Endothelial cell of umbilical vein (primary cell): ENCODE results near the gene GRID1. TPM values are rescaled to one million over a fixed set of nuclear protein-coding genes. Genes with fewer than 3 reads are reported as not detected.

Experiments used
- BruUV-seq: library from RNA; stranded (reverse); fragments of 400-500 nt; replicated peaks from 2 replicates; lab custom pipeline; 2021; lab: Mats Ljungman, UMichigan
- CTCF ChIA-PET: fragments of 300-600, 350-600 bp; sonication (Branson Sonifier 250); formaldehyde crosslinking; loops from one replicate; lab custom pipeline; 2021; ENCODE audit warnings: antibody characterized with exemption, inconsistent platforms; lab: Charles Lee
- POLR2A ChIA-PET: fragments of 300-600, 350-600 bp; sonication (Branson Sonifier 250); formaldehyde crosslinking; loops from one replicate; lab custom pipeline; 2021; ENCODE audit warnings: antibody characterized with exemption, inconsistent platforms; lab: Charles Lee
- DNase-seq: peaks from one replicate; pipeline ENCODE4 v3.0.0-alpha.2; 2011; ENCODE audit warnings: low read depth, low spot score
- FAIRE-seq: peaks from 2 replicates; lab custom pipeline; 2011; peaks lifted over from hg19 to GRCh38; lab: Jason Lieb, UNC
- H2AFZ ChIP-seq: 2 replicates; pipeline ENCODE4 v1.6.0; 2012; ENCODE audit warnings: low read depth, low read length, control low read depth, inconsistent platforms
- H3K27ac ChIP-seq: 2 replicates; pipeline ENCODE4 v1.5.1; 2011; ENCODE audit warnings: low read depth, mild to moderate bottlenecking, control low read depth, low read length, moderate library complexity; ENCODE audit not compliant: insufficient read depth
- H3K27me3 ChIP-seq, 2 experiments: 2 replicates each; pipeline versions ENCODE4 v1.6.0 to v1.6.1; 2011; ENCODE audit warnings: low read length in 2 of 2, mixed read lengths in 1 of 2; ENCODE audit not compliant: control insufficient read depth in 2 of 2, insufficient read depth in 2 of 2
- H3K36me3 ChIP-seq, 2 experiments: 2 replicates in 1 of 2; 3 replicates in 1 of 2; pipeline ENCODE4 v1.5.1; 2011; ENCODE audit warnings: low read length in 2 of 2, mild to moderate bottlenecking in 1 of 2, moderate library complexity in 1 of 2; ENCODE audit not compliant: control insufficient read depth in 2 of 2, insufficient read depth in 2 of 2; ENCODE audit errors: extremely low read depth in 1 of 2
- H3K4me1 ChIP-seq: 3 replicates; pipeline ENCODE4 v1.5.1; 2011; ENCODE audit warnings: mild to moderate bottlenecking, low read length; ENCODE audit not compliant: control insufficient read depth, insufficient read depth; ENCODE audit errors: extremely low read depth
- H3K4me2 ChIP-seq: 2 replicates; pipeline ENCODE4 v1.6.1; 2011; ENCODE audit warnings: low read length, control low read depth, mixed read lengths; ENCODE audit not compliant: insufficient read depth
- H3K4me3 ChIP-seq, 3 experiments: fragments of 200-600 bp in 1 of 3; sonication (generic), shearing (Covaris generic) in 1 of 3; replicated peaks in 1 of 3; 2 replicates each; pipeline ENCODE4 v1.5.1; 2011 to 2016; ENCODE audit warnings: control low read depth in 3 of 3, low read length in 3 of 3, mild to moderate bottlenecking in 2 of 3, inconsistent platforms in 1 of 3, low read depth in 1 of 3, moderate library complexity in 1 of 3; ENCODE audit not compliant: insufficient read depth in 1 of 3
- H3K79me2 ChIP-seq: 2 replicates; pipeline ENCODE4 v1.6.0; 2012; ENCODE audit warnings: low read length, inconsistent platforms; ENCODE audit not compliant: control insufficient read depth, insufficient read depth
- H3K9ac ChIP-seq: replicated peaks from 2 replicates; pipeline ENCODE3; 2011; ENCODE audit warnings: low read length, control low read depth; ENCODE audit not compliant: insufficient read depth; ENCODE audit errors: extremely low read depth
- H3K9me1 ChIP-seq: replicated peaks from 3 replicates; pipeline ENCODE4 v1.6.0; 2011; ENCODE audit warnings: mild to moderate bottlenecking, low read length; ENCODE audit not compliant: control insufficient read depth, insufficient read depth; ENCODE audit errors: extremely low read depth
- H3K9me3 ChIP-seq: replicated peaks from 2 replicates; pipeline ENCODE4 v1.5.1; 2012; ENCODE audit warnings: low read length, inconsistent platforms; ENCODE audit not compliant: control insufficient read depth, insufficient read depth
- H4K20me1 ChIP-seq: replicated peaks from 2 replicates; pipeline ENCODE3; 2011; ENCODE audit warnings: mild to moderate bottlenecking, low read length; ENCODE audit not compliant: control insufficient read depth, insufficient read depth; ENCODE audit errors: extremely low read depth
- EZH2 ChIP-seq: IDR thresholded peaks from 2 replicates; pipeline ENCODE4 v1.6.1; 2012; ENCODE audit warnings: borderline replicate concordance, low read depth, mild to moderate bottlenecking, moderate library complexity, low read length, inconsistent platforms; ENCODE audit not compliant: severe bottlenecking
- FOS ChIP-seq: IDR thresholded peaks from 2 replicates; pipeline ENCODE4 v1.6.1; 2011; ENCODE audit warnings: mild to moderate bottlenecking, low read length, moderate library complexity, borderline replicate concordance; ENCODE audit not compliant: insufficient read depth
- GATA2 ChIP-seq: IDR thresholded peaks from 2 replicates; pipeline ENCODE4 v1.7.0; 2011; ENCODE audit warnings: low read depth, mild to moderate bottlenecking, moderate library complexity, mixed read lengths, low read length; ENCODE audit not compliant: insufficient read length, insufficient read depth
- JUN ChIP-seq: IDR thresholded peaks from 2 replicates; pipeline ENCODE4 v1.6.1; 2011; ENCODE audit warnings: borderline replicate concordance, low read depth; ENCODE audit not compliant: insufficient read length, insufficient read depth
- MYC ChIP-seq: IDR thresholded peaks from one replicate; pipeline ENCODE4 v1.6.1; 2011; ENCODE audit warnings: mild to moderate bottlenecking, low read depth, low read length
- POLR2A ChIP-seq: IDR thresholded peaks from 2 replicates; pipeline ENCODE4 v1.6.1; 2012; ENCODE audit warnings: low read depth, mild to moderate bottlenecking, control low read depth, low read length
- POLR2AphosphoS5 ChIP-seq: IDR thresholded peaks from 2 replicates; pipeline ENCODE4 v1.6.1; 2012; ENCODE audit warnings: low read depth, mild to moderate bottlenecking, control low read depth, low read length, moderate library complexity; ENCODE audit not compliant: insufficient read depth
- dilution Hi-C: fragments of 300-500 bp; cut with MboI; formaldehyde crosslinking; loops from one replicate; pipeline ENCODE4 v1.15.0; 2019; ENCODE audit warnings: low sequenced_read_pairs; ENCODE audit not compliant: extremely low pct_ligation_motif_present
- intact Hi-C: fragments of 100-400 bp; cut with micrococcal nuclease; formaldehyde crosslinking; loops from one replicate; pipeline ENCODE4 v1.10.0; 2022
- polyA plus RNA-seq, 4 experiments: library from polyadenylated mRNA; depleted of rRNA in 3 of 4; stranded (reverse) in 3 of 4; unstranded in 1 of 4; fragments of >200 nt; gene quantifications; 2 replicates each; pipeline versions ENCODE4 v1.2.1 to v1.2.3, GENCODE V29; 2011 to 2012; ENCODE audit warnings: missing spikeins in 1 of 4
- total RNA-seq: library from RNA; stranded (reverse); gene quantifications from 2 replicates; pipeline ENCODE4 v1.2.3, GENCODE V29; 2021
- TF ChIP-seq, protein P1 (sequence below): IDR thresholded peaks from 2 replicates; pipeline ENCODE4 v1.6.1; 2011; ENCODE audit not compliant: insufficient read depth, insufficient read length
- TF ChIP-seq, protein P2 (sequence below), 2 donors: IDR thresholded peaks; 1 replicate in 1 of 2; 2 replicates in 1 of 2; pipeline ENCODE4 v1.5.1; 2011; ENCODE audit warnings: low read length in 2 of 2, mild to moderate bottlenecking in 2 of 2, moderate library complexity in 2 of 2, control low read depth in 1 of 2, inconsistent platforms in 1 of 2, low read depth in 1 of 2; ENCODE audit not compliant: insufficient read depth in 1 of 2; ENCODE audit errors: extremely low read depth in 1 of 2

The GRID1 gene
- total and polyA plus RNA-seq, 2 donors (not counting 3 experiments of a cell fraction or from before 2014, with no cell fraction given), result not detected

DNA sequence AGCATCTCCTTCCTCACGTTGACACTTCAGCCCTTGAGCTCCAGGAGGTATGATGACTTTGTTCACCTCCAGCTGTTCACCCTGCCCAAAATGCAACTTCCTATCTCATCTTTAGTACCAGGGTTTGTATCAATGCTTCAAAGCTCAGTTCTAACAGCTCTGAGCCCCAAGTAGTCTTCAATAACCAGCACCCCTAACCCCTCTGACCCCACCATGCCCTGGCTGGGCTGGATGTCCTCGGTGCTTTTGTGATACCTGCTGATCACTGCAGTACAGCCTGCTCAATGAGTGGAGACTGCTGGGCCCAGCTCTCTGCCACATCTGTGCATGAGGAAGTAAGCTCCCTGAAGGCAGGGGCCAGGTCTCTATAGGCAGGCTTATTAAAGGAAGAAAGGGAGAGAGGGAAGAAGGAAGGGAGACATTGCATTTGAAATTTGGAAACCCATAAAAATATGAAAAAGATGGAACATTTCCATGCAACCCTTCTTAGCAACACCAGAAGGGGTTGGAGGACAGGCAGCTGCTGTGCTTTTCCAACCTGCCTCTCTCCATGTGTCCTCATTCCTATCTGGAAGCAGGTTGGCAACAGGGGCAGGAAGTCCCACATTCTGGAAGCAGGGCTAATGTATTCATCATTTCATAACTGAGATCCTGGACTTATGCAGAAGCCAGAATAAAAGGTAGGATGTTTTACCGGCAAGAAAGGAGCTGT is 756.1 kb downstream of the GRID1 start:
- CTCF ChIA-PET, result interaction anchor here (1.3 kb wide), 1 partner anchor 12 kb away, joined by 3 read pairs; no protein-coding TSS in a partner anchor
- no TSS peak for BruUV-seq
- no peak for FAIRE-seq

More for the DNA sequence above, 756.1 kb downstream of the GRID1 start:
- intact Hi-C loops, result no loop called here
- Histone ChIP-seq H3K36me3 (no peaks in the 10 kb centered on the region), H3K27me3 (no peaks in the 10 kb centered on the region), H3K4me2 (no peak overlapping the region), H3K9me3 (no peaks in the 10 kb centered on the region), H3K4me3 (no peak overlapping the region), H2AFZ (no peak overlapping the region), H3K27ac (no peak overlapping the region), H3K79me2 (no peaks in the 10 kb centered on the region), H4K20me1 (no peaks in the 10 kb centered on the region), H3K9me1 (no peaks in the 10 kb centered on the region), H3K9ac (no peak overlapping the region), H3K4me1 (no peaks in the 10 kb centered on the region)
- TF ChIP-seq JUN (no peak), MYC (no peak), EZH2 (no peak), FOS (no peak), POLR2AphosphoS5 (no peak), POLR2A (no peak), GATA2 (no peak)
- TF ChIP-seq, protein P1, sequence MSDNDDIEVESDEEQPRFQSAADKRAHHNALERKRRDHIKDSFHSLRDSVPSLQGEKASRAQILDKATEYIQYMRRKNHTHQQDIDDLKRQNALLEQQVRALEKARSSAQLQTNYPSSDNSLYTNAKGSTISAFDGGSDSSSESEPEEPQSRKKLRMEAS, result no peak
- TF ChIP-seq, protein P2, sequence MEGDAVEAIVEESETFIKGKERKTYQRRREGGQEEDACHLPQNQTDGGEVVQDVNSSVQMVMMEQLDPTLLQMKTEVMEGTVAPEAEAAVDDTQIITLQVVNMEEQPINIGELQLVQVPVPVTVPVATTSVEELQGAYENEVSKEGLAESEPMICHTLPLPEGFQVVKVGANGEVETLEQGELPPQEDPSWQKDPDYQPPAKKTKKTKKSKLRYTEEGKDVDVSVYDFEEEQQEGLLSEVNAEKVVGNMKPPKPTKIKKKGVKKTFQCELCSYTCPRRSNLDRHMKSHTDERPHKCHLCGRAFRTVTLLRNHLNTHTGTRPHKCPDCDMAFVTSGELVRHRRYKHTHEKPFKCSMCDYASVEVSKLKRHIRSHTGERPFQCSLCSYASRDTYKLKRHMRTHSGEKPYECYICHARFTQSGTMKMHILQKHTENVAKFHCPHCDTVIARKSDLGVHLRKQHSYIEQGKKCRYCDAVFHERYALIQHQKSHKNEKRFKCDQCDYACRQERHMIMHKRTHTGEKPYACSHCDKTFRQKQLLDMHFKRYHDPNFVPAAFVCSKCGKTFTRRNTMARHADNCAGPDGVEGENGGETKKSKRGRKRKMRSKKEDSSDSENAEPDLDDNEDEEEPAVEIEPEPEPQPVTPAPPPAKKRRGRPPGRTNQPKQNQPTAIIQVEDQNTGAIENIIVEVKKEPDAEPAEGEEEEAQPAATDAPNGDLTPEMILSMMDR (IDR thresholded peaks at IDR 0.05; ENCODE audit: extremely low read depth in 1 of 2, insufficient read depth in 1 of 2, low read depth in 1 of 2, low read length in 2 of 2), result no peak
- dilution Hi-C loops, result no loop called here
- DNase-seq, result no peak
- POLR2A ChIA-PET, result interaction anchor here (0.6 kb wide), 1 partner anchor 755 kb away, joined by 3 read pairs; no protein-coding TSS in a partner anchor
